Gastrocnemius medialis (tissue), 4 donors: ENCODE data around the gene GTF2H3. TPM values are rescaled to one million over a fixed set of nuclear protein-coding genes. Genes with fewer than 3 reads are reported as not detected.

Experiments used
- ATAC-seq, 2 donors: fragments of 150-250 bp; one replicate each; pipeline ENCODE4 v1.9.1; 2016
- DNase-seq, 2 donors: peaks; one replicate each; pipeline ENCODE4 v3.0.0-alpha.2; 2019
- H3K27ac ChIP-seq, 4 donors: fragments of 200-600 bp; sonication (generic); 1 replicate in 1 of 4; 2 replicates in 3 of 4; pipeline ENCODE4 v1.5.1; 2016 to 2018; ENCODE audit warnings: mild to moderate bottlenecking in 2 of 4, moderate library complexity in 1 of 4
- H3K27me3 ChIP-seq, 3 donors: fragments of 200-600 bp; sonication (generic) in 2 of 3; 1 replicate in 1 of 3; 2 replicates in 2 of 3; pipeline versions ENCODE4 v1.5.1 to v1.6.0; 2016 to 2019; ENCODE audit warnings: mild to moderate bottlenecking in 1 of 3, moderate library complexity in 1 of 3
- H3K36me3 ChIP-seq, 2 donors: fragments of 200-600 bp; sonication (generic) in 1 of 2; one replicate each; pipeline ENCODE4 v1.5.1; 2017 to 2018
- H3K4me1 ChIP-seq, 2 donors: fragments of 200-600 bp; sonication (generic) in 1 of 2; one replicate each; pipeline ENCODE4 v1.5.1; 2016 to 2017; ENCODE audit warnings: mild to moderate bottlenecking in 2 of 2
- H3K4me3 ChIP-seq, 4 donors: fragments of 200-600 bp; sonication (generic) in 3 of 4; 1 replicate in 1 of 4; 2 replicates in 3 of 4; pipeline ENCODE4 v1.5.1; 2016 to 2019; ENCODE audit warnings: mild to moderate bottlenecking in 2 of 4
- H3K9me3 ChIP-seq, 3 donors: fragments of 200-600 bp; sonication (generic) in 2 of 3; 1 replicate in 1 of 3; 2 replicates in 2 of 3; pipeline ENCODE4 v1.5.1; 2016 to 2019
- CTCF ChIP-seq, 5 experiments: fragments of 450-650 bp in 3 of 5; fragments of 200-600 bp in 2 of 5; sonication (generic) in 2 of 5; IDR thresholded peaks in 4 of 5; conservative IDR thresholded peaks in 1 of 5; 1 replicate in 4 of 5; 2 replicates in 1 of 5; pipeline ENCODE4 v1.5.1; 2016 to 2019; ENCODE audit warnings: antibody characterized with exemption in 5 of 5, mild to moderate bottlenecking in 3 of 5, moderate library complexity in 3 of 5
- POLR2A ChIP-seq, 2 donors: fragments of 450-650 bp; IDR thresholded peaks; one replicate each; pipeline ENCODE4 v1.6.1; 2017; ENCODE audit warnings: antibody characterized with exemption in 2 of 2, mild to moderate bottlenecking in 2 of 2, moderate library complexity in 2 of 2
- in situ Hi-C, 4 donors: fragments of 200-750 bp; cut with MboI; loops; one replicate each; pipeline versions ENCODE4 v1.15.0 to v1.8.0; 2017; ENCODE audit warnings: low sequenced_read_pairs in 4 of 4
- intact Hi-C: fragments of 100-400 bp; cut with DNase I; formaldehyde crosslinking; loops from one replicate; pipeline ENCODE4 v1.15.1; 2023; ENCODE audit warnings: low total_unique reads
- total RNA-seq, 4 donors: library from RNA; depleted of rRNA; stranded (reverse); fragments of >200 nt; gene quantifications; one replicate each; pipeline versions ENCODE4 v1.1.0 to v1.2.3, GENCODE V29; 2016

GTF2H3 gene
- total RNA-seq, 4 donors from 2014 or later: 11.5 to 14.3 (median 12.3) TPM

GRCh38 chr12:123681605-123682004, 48.0 kb downstream of the GTF2H3 start:
- Histone ChIP-seq H3K9me3 (no peaks in the 10 kb centered on the region), H3K4me3 (no peak overlapping the region), H3K4me1 (no peaks in the 10 kb centered on the region), H3K27me3 (no peaks in the 10 kb centered on the region), H3K36me3 (peaks cover 0 to 10% of the 10 kb centered on the region in 2 donors), H3K27ac (no peak overlapping the region)
- DNase-seq: no peak
- no peak for TF ChIP-seq POLR2A (IDR thresholded peaks at IDR 0.05)
- TF ChIP-seq CTCF (IDR thresholded peaks at IDR 0.05 in 4 of 5, conservative IDR thresholded peaks at IDR 0.05 in 1 of 5): no peak
- intact Hi-C loops: no loop called here
- in situ Hi-C loops: no loop called here
- no peak for ATAC-seq

- Histone ChIP-seq H3K36me3 (peaks cover 0 to 10% of the 10 kb centered on the region in 2 donors), H3K4me1 (no peaks in the 10 kb centered on the region), H3K27ac (no peak overlapping the region), H3K9me3 (no peaks in the 10 kb centered on the region), H3K4me3 (no peak overlapping the region), H3K27me3 (no peaks in the 10 kb centered on the region)
- DNase-seq: no peak
- no peak for ATAC-seq
- intact Hi-C loops: no loop called here
- no peak for TF ChIP-seq POLR2A (IDR thresholded peaks at IDR 0.05)
- TF ChIP-seq CTCF (IDR thresholded peaks at IDR 0.05 in 4 of 5, conservative IDR thresholded peaks at IDR 0.05 in 1 of 5): no peak
- in situ Hi-C loops: no loop called here
These were observed 50.3 kb downstream of the GTF2H3 start for GRCh38 chr12:123683964-123684363.

DNA sequence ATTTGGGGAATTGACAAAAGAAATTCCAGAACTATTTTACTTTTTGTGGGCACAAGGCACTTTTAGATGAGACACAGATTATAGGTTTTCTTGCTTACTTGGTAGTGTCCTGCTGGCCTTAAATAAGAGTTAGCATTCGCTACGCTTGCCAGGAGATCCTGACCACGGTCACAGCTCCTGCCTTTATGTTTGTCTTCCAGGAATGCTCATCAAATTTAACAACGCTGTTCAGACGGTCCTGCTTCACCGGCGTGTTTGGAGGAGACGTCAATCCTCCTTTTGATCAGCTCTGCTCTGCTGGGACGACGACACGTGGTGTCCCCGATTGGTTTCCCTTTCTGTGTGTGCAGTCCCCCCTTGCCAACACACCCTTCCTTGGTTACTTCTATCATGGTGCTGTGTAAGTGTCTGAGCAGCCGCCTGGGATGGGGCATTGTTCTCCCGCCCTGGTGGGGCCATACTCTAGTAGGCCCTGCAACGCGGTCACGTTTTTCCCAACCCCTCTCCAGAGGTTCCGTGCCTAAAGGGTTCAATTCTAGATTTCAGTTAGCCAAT, 53.1 kb downstream of the GTF2H3 start:
- in situ Hi-C loops (no loop called here), intact Hi-C loops (no loop called here)
- H3K27ac ChIP-seq: no peak overlapping the region
- no peaks in the 10 kb centered on the region for H3K4me1 ChIP-seq
- no peak for DNase-seq
- H3K9me3 ChIP-seq: no peaks in the 10 kb centered on the region
- no peak overlapping the region for H3K4me3 ChIP-seq
- H3K27me3 ChIP-seq: no peaks in the 10 kb centered on the region
- no peak for TF ChIP-seq CTCF (IDR thresholded peaks at IDR 0.05 in 4 of 5, conservative IDR thresholded peaks at IDR 0.05 in 1 of 5)
- TF ChIP-seq POLR2A (IDR thresholded peaks at IDR 0.05): no peak
- ATAC-seq: no peak
- no peaks in the 10 kb centered on the region for H3K36me3 ChIP-seq

GRCh38 chr12:123690191-123690840, 56.7 kb downstream of the GTF2H3 start:
- Histone ChIP-seq H3K4me1 (no peaks in the 10 kb centered on the region), H3K4me3 (no peak overlapping the region), H3K36me3 (no peaks in the 10 kb centered on the region), H3K27ac (no peak overlapping the region), H3K27me3 (no peaks in the 10 kb centered on the region), H3K9me3 (no peaks in the 10 kb centered on the region)
- TF ChIP-seq POLR2A (IDR thresholded peaks at IDR 0.05) (no peak), CTCF (IDR thresholded peaks at IDR 0.05 in 4 of 5, conservative IDR thresholded peaks at IDR 0.05 in 1 of 5) (no peak)
- DNase-seq (no peak), ATAC-seq (no peak)
- intact Hi-C loops (no loop called here), in situ Hi-C loops (no loop called here)
